ENCODE results near the gene PSAP.

PSAP gene

DNA sequence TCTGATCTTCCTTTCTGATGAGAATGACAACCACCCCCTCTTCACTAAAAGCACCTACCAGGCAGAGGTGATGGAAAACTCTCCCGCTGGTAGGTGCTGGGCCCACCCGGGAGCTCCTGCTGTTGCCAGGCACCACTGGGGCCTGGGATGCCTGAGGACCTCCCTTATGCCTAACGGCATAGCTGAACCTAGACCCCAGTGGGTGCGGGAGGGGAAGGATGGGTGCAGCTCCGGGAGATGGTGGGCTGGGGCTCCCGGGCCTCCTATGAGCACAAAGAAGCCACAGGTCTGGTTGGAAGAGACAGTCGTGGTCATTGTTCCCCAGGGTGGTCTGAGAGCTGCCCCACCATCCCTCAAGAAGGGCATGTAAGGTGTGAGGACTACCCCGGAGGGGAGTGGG is 62.1 kb downstream of the PSAP start:
- no peak for DNase-seq (ENCODE audit: low read depth in 2 of 3, low spot score in 2 of 3)

DNA sequence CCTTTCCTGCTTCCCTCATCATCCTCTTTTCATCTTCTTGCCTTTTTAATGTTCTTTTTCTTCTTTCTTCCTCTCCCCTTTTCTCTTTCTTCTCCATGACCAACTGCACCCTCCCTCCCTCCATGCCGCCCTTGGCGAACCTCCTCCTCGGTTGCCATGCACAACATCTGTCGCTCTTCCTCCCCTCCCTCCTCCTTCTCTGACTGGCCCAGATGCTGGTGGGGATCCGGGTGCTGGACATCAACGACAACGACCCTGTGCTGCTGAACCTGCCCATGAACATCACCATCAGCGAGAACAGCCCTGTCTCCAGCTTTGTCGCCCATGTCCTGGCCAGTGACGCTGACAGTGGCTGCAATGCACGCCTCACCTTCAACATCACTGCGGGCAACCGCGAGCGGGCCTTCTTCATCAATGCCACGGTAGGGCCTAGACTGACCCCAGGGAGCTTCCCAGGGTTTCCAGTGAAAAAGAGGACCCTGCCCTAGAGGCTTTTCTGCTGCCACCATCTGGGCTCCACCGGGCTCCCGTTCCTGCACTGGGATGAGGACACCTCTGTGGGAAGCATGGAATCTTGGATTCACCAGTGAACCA is 66.3 kb downstream of the PSAP start:
- DNase-seq (ENCODE audit: low read depth in 2 of 3, low spot score in 2 of 3): no peak

DNA sequence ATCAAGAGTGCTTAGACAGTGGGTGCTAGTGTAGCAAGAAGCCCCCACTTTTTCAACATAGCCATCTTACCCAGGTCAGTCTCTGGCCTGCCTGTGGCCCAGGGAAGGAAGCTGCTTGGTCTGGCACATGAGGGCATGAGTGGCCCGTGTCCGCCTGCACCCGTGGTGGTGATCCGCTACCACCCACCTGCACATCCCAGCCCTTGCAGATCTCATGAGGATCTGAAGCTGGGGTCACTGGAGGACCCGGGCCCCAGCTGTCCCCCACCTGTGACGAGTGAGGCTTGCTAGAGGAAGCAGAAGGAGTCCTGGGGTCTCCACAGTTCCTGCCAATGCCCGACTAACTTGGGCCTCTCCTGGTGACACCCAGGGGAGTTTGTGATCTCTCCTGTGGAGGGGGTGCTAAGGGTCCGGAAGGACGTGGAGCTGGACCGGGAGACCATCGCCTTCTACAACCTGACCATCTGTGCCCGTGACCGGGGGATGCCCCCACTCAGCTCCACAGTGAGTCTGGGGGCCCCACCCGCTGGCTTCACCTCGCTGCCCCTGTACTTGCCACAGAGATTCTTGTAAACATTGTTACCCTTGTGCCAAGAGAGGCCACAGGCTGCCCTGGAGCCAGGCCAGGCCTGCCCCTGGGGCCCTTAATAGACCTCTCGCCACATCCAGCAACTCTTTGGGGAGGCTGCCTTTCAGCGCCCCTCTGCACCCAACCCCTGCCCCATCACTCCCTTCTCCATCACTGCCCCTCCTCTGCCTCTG is 67.0 kb downstream of the PSAP start:
- DNase-seq (ENCODE audit: low read depth in 2 of 3, low spot score in 2 of 3): no peak

DNA sequence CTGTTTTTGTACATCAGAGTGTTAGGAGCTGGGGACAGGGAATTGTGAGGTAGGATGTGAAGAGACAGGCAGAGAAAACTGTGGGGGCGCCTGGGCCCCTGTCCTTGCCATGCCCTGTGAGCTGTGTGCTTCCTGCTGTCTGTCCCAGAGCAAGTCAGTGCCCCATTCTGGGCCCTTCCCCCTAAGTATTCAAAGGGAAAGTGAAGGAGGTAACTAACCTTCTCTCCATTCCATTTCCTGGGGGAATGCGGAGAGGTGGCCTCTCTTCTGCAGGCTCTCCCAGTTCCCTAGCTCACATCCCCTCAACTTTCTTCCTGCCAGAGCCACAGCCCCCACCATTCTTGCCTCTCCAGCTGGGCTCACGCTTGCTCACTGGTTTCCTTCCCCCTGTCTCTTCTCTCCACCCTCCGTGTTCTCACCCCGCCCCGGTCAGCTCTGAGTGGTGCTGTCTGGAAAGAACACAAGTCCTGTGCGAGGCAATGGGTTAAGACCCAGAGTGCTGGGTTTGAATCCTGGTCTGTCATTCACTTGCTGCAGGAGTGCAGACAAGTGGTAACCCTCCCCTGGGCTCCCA is 68.0 kb downstream of the PSAP start:
- DNase-seq (ENCODE audit: low read depth in 2 of 3, low spot score in 2 of 3): no peak

DNA sequence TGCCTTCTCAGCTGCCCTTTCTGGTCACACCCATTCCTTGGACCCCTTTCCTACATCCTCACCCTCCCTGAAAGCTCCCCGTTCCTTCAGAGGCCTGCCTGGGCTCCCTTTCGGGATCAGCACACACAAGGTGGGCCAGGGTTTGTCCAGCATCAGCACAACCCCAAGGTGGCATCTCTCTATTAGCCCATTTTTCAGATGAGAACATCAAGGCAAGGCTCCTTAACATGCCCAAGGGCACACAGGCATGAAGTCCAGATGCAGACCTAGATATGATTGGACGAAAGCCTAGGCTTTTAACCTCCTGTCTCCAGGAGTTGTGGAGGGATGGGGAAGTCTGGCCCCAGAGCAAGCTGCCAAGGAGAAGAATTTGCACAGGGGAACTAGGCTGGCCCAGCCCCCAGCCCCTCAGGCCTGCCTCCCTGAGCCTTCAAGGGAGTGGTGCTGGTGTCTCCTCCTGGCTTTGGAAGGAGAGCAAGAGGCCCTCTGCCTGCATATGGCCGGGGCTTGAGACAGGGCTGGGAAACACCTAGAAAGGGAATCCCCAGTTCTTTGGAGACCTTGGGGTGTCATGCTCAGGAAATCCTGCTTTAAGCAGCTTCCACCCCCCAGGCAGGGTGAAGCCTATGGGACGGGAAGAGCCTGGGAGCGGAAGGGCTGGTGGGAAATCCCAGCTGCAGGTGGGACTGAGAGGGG is 68.7 kb downstream of the PSAP start:
- DNase-seq (ENCODE audit: low read depth in 2 of 3, low spot score in 2 of 3): no peak

DNA sequence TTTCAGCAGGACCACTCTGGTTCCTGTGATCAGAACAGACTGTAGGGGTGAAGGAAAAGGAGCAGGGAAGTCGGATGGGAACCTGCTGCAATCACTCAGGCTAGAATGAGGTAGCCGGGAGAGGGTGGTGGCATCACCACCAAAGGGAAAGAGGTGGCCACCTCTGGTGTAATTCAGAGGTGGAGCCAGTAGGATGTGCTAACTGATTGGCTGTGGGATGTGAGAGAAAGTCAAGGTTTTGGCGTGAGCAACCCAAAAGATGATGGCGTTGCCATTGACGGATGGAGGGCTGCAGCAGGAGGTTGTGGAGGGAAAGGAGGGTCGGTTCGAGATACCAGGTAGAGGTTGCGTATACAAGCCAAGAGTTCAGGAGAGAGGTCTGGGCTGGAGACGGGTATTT is 70.3 kb downstream of the PSAP start:
- no peak for DNase-seq (ENCODE audit: low read depth in 2 of 3, low spot score in 2 of 3)

DNA sequence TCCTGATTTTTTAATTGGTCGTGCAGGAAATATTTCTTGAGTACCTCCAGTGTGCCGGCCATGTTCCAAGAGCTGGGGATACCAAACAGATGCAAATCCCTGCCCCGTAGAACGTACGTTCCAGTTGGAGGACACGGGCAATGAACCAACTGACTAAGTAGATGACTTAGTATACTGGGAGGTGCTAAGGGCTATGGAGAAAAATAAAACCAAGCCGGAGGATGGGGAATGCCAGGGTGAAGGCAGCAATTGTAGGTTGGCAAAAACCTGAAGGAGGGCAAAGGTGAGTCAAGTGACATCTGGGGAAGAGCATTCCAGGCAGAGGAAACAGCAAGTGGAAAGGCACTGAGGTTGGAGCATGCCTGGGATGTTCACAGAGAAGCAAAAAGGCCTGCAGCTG is 70.9 kb downstream of the PSAP start:
- DNase-seq (ENCODE audit: low read depth in 2 of 3, low spot score in 2 of 3): no peak

DNA sequence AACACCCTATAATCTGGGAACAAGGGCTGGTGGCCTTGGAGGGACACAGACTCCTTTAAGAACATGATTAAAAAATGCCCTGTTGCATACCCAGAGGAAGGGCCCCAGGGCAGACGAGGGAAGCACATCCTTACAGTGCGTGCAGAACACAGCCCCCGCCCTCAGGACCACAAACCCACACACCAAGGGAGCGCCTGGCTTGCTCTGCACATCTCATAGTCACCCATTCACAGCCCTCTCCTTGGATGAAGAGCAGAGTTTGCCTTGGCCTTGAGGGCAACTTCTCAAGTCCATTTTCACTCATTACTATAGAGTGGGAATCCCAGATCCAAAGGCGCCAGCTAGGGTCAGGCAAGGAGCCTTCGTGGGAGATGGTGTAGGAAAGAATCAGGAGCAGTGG is 71.4 kb downstream of the PSAP start:
- no peak for DNase-seq (ENCODE audit: low read depth in 2 of 3, low spot score in 2 of 3)

DNA sequence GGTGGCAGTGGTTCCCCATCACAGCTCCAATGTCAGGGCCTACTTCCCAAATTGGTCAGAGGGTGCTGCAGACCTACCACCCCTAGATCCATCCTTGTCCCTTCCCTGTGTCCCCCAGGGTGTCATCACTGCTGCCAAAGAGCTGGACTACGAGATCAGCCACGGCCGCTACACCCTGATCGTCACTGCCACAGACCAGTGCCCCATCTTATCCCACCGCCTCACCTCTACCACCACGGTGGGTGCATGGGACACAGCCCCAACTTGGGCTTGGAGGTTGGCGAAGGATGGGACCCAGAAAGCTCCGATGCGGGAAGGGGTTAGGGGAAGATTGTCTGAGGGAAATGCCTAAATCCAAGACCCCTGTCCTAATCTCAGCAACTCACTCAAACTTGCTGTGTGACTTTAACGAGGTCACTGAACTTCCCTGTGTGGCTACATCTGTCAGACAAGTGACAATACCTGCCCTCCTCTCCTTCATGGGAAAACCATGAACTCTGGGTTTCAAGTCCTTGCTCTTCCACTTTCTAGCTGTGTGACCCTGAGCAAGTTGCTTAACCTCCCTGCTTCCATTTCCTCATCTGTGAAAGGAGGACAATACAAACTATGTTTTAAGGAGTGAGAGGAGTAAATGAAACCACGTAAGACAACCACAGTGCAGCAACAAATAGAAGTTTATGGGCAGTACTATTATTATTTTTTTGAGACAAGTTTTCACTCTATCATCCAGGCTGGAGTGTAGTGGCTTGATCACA is 72.8 kb downstream of the PSAP start:
- DNase-seq (ENCODE audit: low read depth in 2 of 3, low spot score in 2 of 3): no peak

DNA sequence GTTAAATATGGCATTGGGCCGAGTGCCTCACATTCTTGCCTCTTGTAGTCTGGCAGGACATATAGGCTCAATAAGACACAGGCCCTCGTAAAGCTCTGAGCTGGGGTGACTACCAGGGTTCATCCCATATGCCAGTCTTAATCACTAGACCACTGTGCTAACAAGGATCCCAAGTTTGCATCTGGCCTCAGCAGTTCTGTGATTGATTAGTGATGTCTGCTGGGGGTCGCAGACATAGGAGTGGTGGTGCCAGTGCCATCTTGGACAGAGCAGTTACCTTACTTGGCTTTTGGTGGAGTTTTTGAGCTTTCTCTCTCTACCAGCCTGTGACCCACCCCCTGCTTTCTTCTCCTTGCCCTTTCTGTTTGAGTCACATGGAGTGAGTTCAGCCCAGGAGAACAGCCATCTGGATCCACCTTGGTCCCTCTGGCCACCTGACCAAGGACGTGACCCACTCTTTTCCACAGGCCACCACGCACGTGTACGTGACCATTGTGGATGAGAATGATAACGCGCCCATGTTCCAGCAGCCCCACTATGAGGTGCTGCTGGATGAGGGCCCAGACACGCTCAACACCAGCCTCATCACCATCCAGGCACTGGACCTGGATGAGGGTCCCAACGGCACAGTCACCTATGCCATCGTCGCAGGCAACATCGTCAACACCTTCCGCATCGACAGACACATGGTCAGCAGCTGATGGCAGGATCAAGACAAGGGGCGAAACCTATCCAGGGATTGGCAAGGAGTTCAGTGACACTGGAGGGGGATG is 73.7 kb downstream of the PSAP start:
- no peak for DNase-seq (ENCODE audit: low read depth in 2 of 3, low spot score in 2 of 3)

DNA sequence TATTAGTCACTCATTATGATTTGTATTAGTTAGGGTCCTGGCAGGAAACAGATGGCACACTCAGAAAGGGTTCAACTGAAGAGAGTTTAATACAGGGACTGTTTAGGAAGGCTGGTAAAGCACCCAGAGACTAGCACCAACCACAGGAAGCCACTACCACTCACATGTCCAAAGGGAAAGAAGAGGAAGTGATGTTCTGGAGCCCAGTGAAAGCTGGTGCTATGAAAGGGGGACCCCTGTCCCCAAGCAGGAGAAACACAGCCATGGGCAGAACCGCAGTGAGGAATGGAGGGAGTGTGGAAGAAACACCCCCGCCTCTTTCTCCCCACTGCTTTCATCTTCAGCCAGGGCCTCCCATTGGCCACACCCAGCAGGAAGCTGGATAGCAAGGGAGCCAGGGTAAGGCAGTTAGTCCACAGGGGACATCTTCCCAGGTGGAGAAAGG is 74.5 kb downstream of the PSAP start:
- no peak for DNase-seq (ENCODE audit: low read depth in 2 of 3, low spot score in 2 of 3)

DNA sequence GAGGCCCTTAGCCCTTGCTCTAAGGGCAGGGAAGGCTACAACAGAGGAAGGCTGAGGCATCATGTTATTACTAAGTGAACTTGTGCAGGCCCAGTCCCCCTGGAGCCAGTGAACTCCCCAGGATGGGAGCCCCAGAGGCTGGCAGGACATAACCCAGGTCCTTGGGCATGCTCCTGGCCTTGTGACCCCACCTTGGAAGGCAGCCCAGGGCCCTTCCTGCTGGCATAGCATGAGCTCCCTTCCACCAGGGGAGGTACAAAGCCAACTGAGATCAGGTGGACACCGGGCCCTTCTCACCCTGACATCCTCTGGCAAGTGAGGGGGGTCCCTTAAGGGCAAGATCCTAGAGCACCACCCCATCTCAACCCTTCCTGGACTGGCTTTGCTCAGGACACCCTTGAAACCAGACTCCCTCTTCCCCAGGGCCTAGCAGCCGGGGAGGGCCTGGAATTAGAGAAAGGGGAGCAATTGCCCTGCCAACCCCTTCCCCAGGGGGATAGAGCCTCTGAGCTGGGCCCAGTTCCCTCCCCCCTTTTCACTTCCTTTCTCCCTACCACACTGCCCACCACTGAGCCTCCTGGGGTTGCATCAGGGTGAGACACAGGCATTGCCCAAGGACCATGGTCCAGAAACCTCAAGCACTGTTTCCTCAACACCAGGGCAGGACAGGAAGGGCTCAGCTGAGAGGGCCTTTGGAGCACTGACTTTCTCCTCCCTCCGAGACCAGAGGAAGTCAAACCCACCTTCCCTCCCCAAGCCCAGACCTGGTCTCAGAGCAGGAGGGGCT is 75.9 kb downstream of the PSAP start:
- no peak for DNase-seq (ENCODE audit: low read depth in 2 of 3, low spot score in 2 of 3)

DNA sequence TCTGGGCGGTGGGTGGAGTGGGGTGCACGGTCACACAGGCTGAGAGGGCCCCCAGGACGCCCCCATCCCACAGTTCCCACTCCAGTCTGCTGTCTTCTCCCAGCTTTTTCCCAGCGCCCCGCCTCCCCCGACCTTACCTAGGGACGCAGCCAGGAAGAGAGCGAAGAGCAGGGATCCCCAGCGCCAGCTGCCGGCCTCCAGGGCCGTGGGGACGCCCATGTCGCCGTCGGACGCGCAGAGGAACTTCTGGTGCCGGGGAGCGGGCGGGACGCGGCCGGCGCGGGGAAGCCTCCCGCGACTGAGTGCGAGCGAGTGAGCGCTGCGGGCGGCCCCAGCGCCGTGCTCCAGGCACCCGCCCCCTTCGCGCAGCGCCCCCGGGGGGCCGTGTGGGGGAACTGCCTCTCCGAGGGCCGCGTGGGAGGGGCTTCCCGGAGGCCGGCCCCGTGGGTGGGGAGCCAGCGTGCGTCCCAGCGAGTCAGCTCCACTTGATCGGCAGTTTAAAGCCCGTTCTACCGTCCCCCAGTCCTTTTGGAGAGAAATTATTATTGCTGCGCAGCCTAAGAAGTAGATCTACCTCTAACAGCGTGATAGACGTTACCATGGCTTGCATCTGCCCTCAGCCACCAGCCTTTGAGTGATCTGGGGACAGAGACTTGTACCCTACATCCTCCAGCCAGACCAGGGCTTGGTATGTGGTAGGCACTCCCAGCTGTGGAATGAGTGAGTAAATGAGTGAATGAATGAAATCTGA is 77.7 kb downstream of the PSAP start, which contains the start of gene VSIR:
VSIR (minus strand) TSS at position 300 of the 751 bp plus-strand sequence; CDS start at position 219, 81 bp downstream.
- DNase-seq (ENCODE audit: low read depth in 2 of 3, low spot score in 2 of 3): peak; percentile 89 to 95 (median 92)

DNA sequence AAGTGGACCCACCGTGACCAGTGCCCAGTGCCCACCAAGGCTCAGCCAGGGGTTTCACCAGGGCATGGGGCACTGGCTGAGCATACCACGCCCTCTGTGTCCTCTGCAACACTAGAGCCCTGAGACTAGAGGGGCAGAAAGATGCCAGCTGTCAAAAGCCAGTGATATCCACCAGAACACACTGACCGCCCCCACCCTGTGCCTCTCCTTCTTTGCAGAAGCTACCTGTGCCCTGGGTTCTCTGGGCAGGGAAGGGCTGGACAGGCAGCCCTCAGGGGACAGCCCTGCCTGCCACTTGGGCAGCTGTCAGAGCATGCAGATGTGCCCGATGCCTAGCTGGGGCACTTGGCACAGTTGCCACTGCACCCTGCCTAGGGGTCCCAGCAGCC is 78.2 kb downstream of the PSAP start:
- DNase-seq (ENCODE audit: low read depth in 2 of 3, low spot score in 2 of 3): no peak

DNA sequence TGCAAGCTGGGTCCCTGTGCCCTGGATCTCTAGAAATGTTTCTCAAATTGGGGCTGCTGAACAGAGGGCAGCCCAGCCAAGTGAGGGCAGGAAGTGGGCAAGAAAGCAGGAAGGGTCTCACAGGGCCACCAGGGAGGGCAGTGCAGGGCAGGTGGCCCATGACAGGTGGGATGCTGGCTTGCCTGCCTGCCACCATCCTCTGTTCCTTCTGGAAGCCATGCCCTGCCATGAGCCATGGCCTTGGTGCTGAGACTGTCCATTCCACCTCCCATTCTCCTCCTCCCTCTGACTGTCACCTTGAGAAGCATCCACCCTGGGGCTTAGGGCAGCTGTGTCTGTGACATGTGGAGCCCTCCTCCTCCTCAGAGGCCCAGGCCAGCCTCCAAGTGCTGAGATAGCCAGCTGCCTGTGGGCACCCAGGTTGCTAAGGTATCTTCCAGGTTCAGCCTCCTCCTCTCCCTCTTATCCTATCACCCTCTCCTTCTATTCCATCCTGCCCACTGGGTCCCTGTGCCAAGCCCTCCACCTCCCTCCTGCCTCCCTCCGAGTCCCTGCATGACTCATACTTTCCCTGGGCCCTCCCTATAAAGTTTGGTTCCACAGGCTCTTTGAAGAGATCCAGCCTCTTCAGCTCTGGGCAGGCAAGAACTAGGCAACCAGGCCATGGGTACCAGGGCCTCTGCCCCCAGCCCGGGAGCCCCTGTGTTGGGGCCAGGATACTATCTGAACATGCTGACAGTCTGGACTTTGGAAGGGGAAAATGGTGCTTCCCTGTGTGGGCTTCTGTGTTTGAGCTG is 79.0 kb downstream of the PSAP start:
- DNase-seq (ENCODE audit: low read depth in 2 of 3, low spot score in 2 of 3): no peak

DNA sequence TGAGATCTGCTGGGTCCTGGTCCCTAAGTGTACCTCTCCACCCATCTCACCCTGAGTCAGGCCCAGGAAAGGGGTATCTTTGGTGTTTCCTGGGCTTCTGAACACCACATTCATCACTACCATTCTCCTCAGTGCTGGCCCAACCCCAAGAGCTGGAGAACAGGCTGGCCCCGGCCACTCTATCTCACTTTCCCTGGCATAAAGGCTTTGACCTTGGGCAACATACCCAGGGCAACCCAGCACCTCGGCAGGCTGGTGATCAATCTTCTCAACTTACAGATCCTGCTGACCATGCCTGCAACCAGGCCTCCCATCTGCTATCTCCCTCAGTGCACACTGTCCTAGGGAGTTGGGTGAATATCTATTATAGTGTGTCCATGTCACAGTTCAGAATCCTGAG is 79.8 kb downstream of the PSAP start:
- no peak for DNase-seq (ENCODE audit: low read depth in 2 of 3, low spot score in 2 of 3)

DNA sequence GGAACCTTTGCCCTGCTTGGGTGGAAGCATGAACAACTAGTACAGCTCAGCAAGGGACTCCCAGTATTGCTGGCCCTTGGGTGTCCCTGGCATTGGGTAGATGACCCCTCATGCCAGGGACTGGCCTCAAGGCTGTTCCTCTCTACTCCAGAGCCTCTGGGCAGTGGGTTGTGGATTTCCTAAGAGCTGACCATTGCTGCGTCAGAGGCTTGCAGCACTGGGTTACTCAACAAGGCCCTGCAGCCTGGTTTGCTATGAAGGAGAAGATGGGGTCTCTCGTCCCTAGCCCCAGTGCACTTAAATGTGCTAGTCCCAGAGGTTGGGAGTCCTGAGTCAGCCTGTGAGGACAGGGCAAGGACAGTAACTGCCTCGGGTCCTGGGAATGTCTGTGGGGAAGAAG is 80.3 kb downstream of the PSAP start:
- DNase-seq (ENCODE audit: low read depth in 2 of 3, low spot score in 2 of 3): no peak

DNA sequence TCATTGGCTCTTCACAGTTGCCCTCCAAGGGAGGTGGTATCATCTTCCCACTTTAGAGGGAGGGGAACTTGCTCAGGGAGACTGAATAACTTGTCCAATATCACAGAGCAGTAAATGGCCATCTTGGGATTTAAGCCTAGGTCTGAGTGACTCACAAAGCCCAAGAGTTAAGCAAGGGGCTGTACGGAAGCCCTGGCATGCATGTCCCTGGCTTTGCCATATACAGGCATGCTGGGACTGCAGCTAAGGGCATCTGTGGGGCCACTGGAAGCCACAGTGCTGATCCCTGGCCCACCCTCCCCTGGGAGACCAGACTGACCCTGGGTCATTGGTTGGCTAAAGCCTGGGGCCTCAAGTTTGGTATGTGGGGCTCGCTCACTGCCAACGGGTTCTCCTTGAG is 80.8 kb downstream of the PSAP start:
- DNase-seq (ENCODE audit: low read depth in 2 of 3, low spot score in 2 of 3): no peak

All from activated CD8-positive, alpha-beta memory T cell treated with anti-CD3 and anti-CD28 coated beads for 48 hours (primary cell).